ENCODE results near the gene KDM5B. TPM values are rescaled to one million over a fixed set of nuclear protein-coding genes. Genes with fewer than 3 reads are reported as not detected.
"Not testable (repeated sequence)": the region's sequence is repeated elsewhere in the genome, so short reads cannot be mapped to it uniquely, and the experiment has no call there.

The KDM5B gene
- total RNA-seq, 1 donor from 2014 or later, result 51.1 TPM

DNA sequence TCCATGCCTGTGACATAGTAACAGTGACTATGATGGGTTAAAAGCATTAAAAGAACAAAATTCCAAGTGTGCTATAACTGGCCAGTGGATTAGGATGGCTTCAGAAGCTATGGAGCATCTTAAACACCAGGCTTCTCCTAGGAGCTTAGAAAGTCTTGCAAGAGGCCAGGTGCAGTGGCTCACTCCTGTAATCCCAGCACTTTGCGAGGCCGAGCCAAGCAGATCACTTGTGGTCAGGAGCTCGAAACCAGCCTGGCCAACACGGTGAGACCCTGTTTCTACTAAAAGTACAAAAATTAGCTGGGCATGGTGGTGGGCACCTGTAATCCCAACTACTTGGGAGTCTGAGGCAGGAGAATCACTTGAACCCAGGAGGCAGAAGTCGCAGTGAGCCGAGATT is 85.2 kb downstream of the KDM5B start:
- intact Hi-C loops (cut with micrococcal nuclease), result not testable (repeated sequence)

GRCh38 chr1:202716654-202717053 is 91.6 kb downstream of the KDM5B start:
- intact Hi-C loops (cut with micrococcal nuclease), result loop anchor here (5.0 to 10.0 kb wide), 3 partner anchors 254 to 532 kb away; partner anchors contain the start of gene UBE2T

GRCh38 chr1:202714202-202714601 is 94.0 kb downstream of the KDM5B start:
- intact Hi-C loops (cut with micrococcal nuclease), result loop anchor here (10.0 kb wide), 1 partner anchor 529 kb away; no protein-coding TSS in a partner anchor

- intact Hi-C loops (cut with micrococcal nuclease), result loop anchor here (10.0 kb wide), 1 partner anchor 528 kb away; no protein-coding TSS in a partner anchor
These were observed 95.1 kb downstream of the KDM5B start for GRCh38 chr1:202713110-202713509.

DNA sequence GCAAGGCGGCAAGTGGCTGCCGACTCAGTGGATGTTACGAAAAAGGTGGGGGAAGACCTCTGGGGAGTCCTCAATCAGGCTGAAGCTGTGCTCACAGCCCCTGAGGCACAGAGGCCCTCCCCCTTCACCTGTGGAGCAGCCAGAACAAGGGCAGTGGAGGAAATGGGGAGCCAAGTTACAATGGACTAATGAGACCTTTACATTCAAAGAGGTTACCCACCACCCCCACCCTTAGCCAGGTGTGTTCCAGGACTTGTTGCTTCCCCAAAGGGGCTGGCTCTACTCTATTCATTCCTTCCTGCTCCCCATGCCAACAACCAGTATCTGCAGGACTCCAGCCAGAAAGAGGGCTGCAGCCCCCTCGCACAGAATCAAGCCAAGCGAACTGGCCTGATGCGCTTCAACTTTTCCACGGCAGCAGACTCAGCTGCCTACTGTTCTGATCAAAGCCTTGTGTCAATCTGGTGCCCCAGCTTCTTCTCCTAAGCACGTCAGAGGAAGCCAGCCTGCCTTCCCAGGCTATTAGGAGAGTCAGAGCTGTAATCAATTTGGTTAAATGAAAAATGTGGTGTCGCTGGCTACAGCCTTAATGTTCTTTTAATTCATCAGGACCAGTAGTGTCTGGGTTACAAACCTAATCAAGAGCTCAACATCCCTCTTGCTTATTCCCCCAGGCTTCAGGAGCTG is 96.1 kb downstream of the KDM5B start:
- intact Hi-C loops (cut with micrococcal nuclease), result loop anchor here (10.0 kb wide), 1 partner anchor 527 kb away; no protein-coding TSS in a partner anchor

DNA sequence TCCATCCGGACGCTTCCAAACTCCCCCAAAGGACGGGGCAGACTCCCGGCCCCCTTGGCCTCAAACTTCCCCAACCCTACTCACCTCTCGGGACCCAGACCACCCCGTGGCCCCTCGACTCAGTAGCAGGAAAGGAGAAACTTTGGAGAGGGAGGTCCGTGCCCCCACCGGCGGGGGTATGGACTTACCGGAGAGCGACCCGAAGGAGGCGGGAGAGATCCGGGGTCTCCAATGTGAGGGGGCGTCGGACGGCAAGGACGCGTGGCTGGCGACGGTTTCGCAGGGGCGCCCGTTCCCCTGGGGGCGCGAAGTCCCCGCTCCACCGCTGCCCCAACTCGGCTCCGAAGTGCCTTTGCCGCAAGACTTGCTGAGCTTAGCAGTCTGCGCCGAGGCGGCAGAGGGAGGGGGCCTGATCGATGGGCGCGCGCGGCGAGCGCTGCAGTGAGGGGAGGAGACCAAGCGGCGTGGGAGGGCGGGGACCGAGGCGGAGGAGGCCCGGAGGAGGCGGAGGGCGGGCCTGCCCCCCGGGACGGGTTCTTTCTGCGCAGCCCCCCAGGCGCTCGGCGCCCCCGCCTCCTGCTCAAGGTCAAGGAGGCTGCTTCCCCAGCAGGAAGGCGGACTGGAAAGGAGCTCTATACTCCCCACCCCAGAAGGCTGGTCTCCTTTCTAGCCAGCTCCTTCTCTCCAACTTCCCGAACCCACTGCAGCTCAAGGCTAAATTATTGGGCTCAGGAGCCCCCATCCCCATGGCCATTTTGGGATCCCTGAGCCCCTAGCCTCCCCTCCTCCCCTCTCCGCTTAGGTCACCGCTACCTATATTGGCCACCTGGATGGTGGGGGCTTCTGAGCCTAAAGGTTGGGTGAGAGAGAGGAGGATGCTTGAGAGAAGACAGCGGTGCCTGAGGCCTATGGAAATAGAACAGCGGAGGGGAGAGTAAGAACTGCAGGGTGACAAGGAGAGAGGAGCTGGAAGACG is 97.9 kb downstream of the KDM5B start, which contains the start of gene SYT2:
TSS of gene SYT2 (minus strand) at position 385 of the 976 bp plus-strand sequence. CDS start 104,682 bp downstream, outside the sequence.
- intact Hi-C loops (cut with micrococcal nuclease), result loop anchor here (10.0 kb wide), 1 partner anchor 526 kb away; no protein-coding TSS in a partner anchor

DNA sequence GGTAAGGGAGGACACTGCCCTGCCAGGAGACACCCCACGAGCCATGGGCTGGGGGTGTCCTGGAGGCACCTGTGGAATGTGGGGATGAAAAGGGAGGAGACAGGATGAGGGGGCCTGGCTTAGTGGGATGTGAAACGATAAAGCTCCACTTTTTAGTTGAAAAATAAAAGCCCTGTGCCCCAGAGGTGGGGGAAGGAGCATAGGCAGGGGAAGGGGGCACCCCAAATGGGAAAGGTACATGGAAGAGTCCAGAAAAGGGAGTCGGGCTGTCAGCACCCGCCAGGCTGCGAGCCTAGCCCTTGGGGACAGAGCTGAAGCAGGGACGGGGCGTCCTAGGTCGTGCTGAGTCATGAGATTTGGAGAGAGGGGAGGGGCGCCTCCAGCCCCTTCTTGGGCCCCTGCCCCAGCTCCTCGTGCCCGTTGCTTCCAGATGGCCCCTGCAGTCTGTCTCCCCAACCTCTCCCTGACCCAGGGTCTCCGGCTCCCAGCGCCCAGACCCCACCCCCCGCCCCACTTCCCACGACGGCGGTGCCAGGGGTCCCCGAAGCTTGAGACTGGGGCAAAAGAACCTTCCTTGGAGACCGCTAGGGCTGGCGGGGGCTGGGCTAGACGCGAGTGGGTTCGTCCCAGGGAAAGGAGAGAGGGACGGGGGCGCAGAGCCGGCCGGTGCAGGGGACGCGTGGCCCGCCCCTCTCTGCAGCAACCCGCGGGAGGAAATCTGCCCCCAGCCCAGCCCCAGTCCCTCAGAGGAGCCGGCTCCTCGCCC is 98.8 kb downstream of the KDM5B start:
- intact Hi-C loops (cut with micrococcal nuclease), result loop anchor here (10.0 kb wide), 1 partner anchor 525 kb away; no protein-coding TSS in a partner anchor

DNA sequence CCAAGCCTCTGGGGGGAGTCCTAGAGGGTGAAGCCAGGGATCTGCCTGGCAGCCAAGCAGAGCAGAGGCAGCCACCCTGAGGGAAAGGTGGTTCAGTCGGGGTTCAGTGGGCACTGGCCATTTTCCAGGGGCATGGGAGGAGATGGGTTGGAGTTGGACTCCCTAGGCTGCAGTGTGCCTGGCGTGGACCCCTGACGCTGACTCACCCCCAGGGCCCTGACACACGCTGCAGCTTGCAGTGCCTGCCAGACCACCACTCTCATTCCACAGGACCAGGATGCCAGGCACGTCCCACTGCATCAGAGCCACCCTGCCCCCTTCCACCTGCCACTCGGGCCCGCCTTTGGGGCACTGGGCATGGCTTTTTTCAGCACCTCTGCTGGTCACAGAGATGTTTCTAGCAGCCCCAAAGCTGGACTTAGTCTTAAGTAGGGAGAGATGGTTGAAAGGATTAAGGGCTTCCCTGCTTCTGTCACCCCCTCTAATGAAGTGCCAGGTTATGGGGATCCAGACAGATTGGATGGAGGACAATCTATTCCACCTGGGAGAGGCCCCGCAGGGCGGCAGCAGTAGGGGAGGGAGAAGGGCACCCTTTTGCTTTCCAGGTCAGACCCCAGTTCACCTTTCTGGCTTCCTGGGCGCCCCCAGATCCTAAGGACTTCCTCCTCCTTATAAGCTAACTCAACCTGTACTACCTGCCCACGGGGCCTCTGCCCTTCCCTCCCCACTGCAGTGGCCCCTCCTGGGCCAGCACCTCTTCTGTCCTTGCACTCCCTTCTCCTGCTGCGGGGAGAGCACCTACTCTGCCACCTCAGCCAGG is 99.6 kb downstream of the KDM5B start:
- intact Hi-C loops (cut with micrococcal nuclease), result no loop called here

DNA sequence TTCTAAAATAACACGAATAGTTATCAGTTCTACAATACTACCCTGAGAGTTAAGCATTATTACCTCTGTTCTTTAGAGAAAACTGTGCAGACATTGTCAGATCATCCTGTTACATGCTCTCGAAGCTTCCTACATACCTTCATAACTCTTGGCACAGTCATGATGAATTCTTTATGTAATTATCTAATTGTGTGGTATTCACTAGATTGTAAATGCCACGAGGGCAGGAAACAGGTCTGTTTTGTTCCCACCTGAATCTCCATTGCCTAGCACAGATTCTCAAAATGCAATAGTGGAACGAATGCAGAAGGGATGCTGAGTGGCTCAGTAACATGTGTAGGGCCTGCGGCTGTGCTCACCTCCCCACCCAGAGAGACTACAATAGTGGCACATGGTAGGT is 101.4 kb downstream of the KDM5B start:
- intact Hi-C loops (cut with micrococcal nuclease), result no loop called here

DNA sequence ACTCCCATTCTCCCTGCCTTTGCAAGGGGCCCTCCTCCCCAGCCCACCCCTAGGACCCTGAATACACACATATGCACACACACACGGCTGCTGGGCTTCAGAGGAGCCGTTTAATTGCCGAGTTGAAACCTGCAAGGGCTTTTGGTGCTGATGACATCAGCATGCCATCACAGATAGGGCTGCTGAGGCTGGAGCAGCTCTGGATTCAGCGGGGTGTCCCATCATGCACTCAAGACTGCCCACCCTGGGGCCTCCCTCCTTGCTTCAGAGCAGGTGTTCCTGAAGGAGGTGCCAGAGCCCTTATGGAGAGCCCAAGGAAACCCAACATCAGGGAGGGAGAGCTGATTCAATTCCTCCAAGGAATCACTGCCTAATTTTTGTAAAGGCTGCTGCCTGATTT is 103.6 kb downstream of the KDM5B start:
- intact Hi-C loops (cut with micrococcal nuclease), result no loop called here

- intact Hi-C loops (cut with micrococcal nuclease), result no loop called here
These were observed 105.0 kb downstream of the KDM5B start for GRCh38 chr1:202703191-202703590.

- intact Hi-C loops (cut with micrococcal nuclease), result no loop called here
These were observed 106.1 kb downstream of the KDM5B start for GRCh38 chr1:202702088-202702487.

DNA sequence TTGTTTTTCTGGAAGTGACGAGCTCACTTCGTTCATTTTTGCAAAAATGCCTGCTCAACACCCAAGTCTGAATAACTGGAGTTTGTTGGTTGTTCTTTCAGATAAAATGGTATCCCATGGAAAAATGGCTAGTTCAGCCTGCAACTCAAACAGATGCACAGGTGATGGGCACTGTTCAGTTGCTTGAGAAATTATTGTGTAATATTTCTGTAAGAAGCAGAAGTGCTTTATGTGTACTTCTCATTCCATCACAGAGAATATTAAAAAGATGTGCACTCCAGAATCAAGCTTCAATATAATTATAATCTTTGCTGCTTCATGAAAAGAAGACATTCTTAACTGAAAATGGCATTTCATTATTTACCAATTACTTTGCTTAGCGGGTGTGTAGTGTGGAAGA is 107.0 kb downstream of the KDM5B start:
- intact Hi-C loops (cut with micrococcal nuclease), result no loop called here

- intact Hi-C loops (cut with micrococcal nuclease), result no loop called here
These were observed 108.2 kb downstream of the KDM5B start for GRCh38 chr1:202700061-202700460.

GRCh38 chr1:202698276-202698675 is 109.9 kb downstream of the KDM5B start:
- intact Hi-C loops (cut with micrococcal nuclease), result no loop called here

GRCh38 chr1:202697038-202697437 is 111.2 kb downstream of the KDM5B start:
- intact Hi-C loops (cut with micrococcal nuclease), result no loop called here

DNA sequence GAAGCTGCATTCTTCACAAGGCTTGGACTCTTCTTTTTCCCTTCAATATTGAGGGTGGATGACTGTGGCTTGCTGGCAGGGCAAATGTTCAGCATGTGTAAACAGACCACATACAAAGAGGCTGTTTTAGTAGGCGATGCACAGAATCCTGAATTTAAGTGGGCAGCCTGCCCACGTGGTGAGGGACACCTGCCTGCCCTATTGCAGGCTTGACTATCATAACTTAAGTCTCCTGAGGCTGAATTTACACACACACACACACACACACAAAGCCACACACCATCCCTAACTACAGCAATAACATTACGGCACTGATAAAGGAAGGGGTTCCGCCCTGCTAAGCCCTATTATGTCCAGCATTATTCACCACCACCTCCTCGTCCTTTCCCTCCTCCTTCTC is 113.9 kb downstream of the KDM5B start:
- intact Hi-C loops (cut with micrococcal nuclease), result no loop called here

DNA sequence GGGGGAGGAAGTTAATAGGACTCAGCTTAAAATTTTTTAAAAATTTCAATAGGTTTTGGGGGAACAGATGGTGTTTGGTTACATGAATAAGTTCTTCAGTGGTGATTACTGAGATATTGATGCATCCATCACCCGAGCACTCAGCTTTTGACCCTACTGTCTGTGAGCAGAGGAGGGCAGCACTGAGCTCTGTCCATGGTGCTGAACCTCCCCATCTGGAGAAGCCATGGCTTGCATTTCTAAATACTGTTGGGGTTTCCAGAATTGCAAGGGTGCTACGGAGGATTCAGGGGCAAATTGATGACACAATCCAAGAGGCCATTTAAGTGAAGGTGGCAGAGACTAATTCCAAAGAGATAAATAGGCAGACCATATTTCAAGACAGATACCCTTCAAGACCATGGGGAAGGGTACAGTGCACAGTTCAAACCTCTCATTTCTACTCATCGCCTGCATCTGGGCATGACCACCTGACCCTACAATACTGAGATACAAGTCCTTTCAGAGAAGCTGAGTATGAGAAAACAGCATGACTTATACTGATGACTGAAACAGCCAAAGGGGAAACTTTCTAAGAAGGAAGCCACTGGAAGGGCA is 115.2 kb downstream of the KDM5B start:
- intact Hi-C loops (cut with micrococcal nuclease), result no loop called here

GRCh38 chr1:202691816-202692215 is 116.4 kb downstream of the KDM5B start:
- intact Hi-C loops (cut with micrococcal nuclease), result no loop called here

All from T-helper 2 cell treated with Interferon-gamma antibody and Interleukin-4, amounts not matched to agents 100 ng/mL and 5 ng/mL, for 36 hours (primary cell).